K562 (cell line): ENCODE results near the gene RARRES2. TPM values are rescaled to one million over a fixed set of nuclear protein-coding genes. Genes with fewer than 3 reads are reported as not detected.

Source experiments
- BDP1 ChIP-seq: IDR thresholded peaks from 3 replicates; pipeline ENCODE4 v1.6.1; 2011; ENCODE audit not compliant: insufficient read length, insufficient read depth
- CEBPG ChIP-seq, 3 experiments: fragments of 200-800 bp in 1 of 3; sonication (Bioruptor generic) in 1 of 3; sonication (generic) in 1 of 3; formaldehyde crosslinking in 1 of 3; IDR thresholded peaks in 2 of 3; conservative IDR thresholded peaks in 1 of 3; 2 replicates each; pipeline versions ENCODE4 v1.6.1 to v1.8.0; 2016 to 2022; ENCODE audit warnings: missing compliant biosample characterization in 2 of 3, missing genetic modification characterization in 2 of 3, mild to moderate bottlenecking in 1 of 3, missing genetic modification reagents in 1 of 3
- EGR1 ChIP-seq: fragments of 450-650 bp; conservative IDR thresholded peaks from 2 replicates; pipeline ENCODE4 v1.6.1; 2017; ENCODE audit warnings: mild to moderate bottlenecking
- GABPB1 ChIP-seq: sonication (generic); formaldehyde crosslinking; IDR thresholded peaks from 2 replicates; pipeline ENCODE4 v1.8.0; 2022; ENCODE audit warnings: mild to moderate bottlenecking, missing genetic modification reagents
- HMG20B ChIP-seq: fragments of 250-450 bp; sonication (Bioruptor Pico); IDR thresholded peaks from 2 replicates; pipeline ENCODE4 v1.5.0; 2021; ENCODE audit warnings: mild to moderate bottlenecking
- HNRNPL ChIP-seq: fragments of 200-400 bp; formaldehyde crosslinking; IDR thresholded peaks from 2 replicates; pipeline ENCODE4 v1.6.1; 2017; ENCODE audit warnings: low read depth, mild to moderate bottlenecking, low read length
- HOXB6 ChIP-seq: fragments of 250-450 bp; sonication (Bioruptor Pico); IDR thresholded peaks from 2 replicates; pipeline ENCODE4 v1.5.1; 2022; ENCODE audit warnings: mild to moderate bottlenecking, borderline replicate concordance
- JUN ChIP-seq, 2 experiments: sonication (generic) in 1 of 2; formaldehyde crosslinking in 1 of 2; IDR thresholded peaks; 2 replicates each; pipeline versions ENCODE4 v1.6.1 to v1.8.0; 2012 to 2022; ENCODE audit warnings: borderline replicate concordance in 2 of 2, mild to moderate bottlenecking in 2 of 2, improper control_type of control experiment in 1 of 2, low read depth in 1 of 2, low read length in 1 of 2, missing genetic modification reagents in 1 of 2
- KAT7 ChIP-seq: sonication (generic); formaldehyde crosslinking; IDR thresholded peaks from 2 replicates; pipeline ENCODE4 v1.8.0; 2022; ENCODE audit warnings: missing genetic modification reagents, mild to moderate bottlenecking, borderline replicate concordance
- NBN ChIP-seq: fragments of 450-650 bp; IDR thresholded peaks from 2 replicates; pipeline ENCODE4 v1.6.1; 2016; ENCODE audit warnings: low read depth, mild to moderate bottlenecking
- RFX7 ChIP-seq: fragments of 250-450 bp; sonication (Bioruptor Pico); IDR thresholded peaks from 2 replicates; pipeline ENCODE4 v1.5.1; 2021; ENCODE audit warnings: mild to moderate bottlenecking
- SMARCA5 ChIP-seq: fragments of 450-650 bp; IDR thresholded peaks from 2 replicates; pipeline ENCODE4 v1.6.1; 2016
- TFAM ChIP-seq: fragments of 250-450 bp; sonication (Bioruptor Pico); conservative IDR thresholded peaks from 2 replicates; pipeline ENCODE4 v1.5.0; 2021; ENCODE audit warnings: mild to moderate bottlenecking, moderate library complexity
- TGIF2 ChIP-seq: sonication (generic); formaldehyde crosslinking; IDR thresholded peaks from 2 replicates; pipeline ENCODE4 v1.8.1; 2022; ENCODE audit warnings: mild to moderate bottlenecking, missing genetic modification reagents, moderate library complexity
- ZNF165 ChIP-seq: fragments of 250-450 bp; sonication (Bioruptor Pico); IDR thresholded peaks from 2 replicates; pipeline ENCODE4 v1.4.0; 2020; ENCODE audit warnings: borderline replicate concordance
- ZNF79 ChIP-seq: fragments of 250-450 bp; sonication (Bioruptor Pico); IDR thresholded peaks from 2 replicates; pipeline ENCODE4 v1.4.0; 2020; ENCODE audit warnings: low read depth, mild to moderate bottlenecking, moderate library complexity
- polyA plus RNA-seq, 8 experiments: library from polyadenylated mRNA; depleted of rRNA in 4 of 8; stranded (reverse) in 5 of 8; unstranded in 3 of 8; fragments of >200 nt; fragmentation: Nextera tagmentation in 2 of 8; fragmentation: Illumina TruSeq in 1 of 8; extraction: Ambion mirVana in 2 of 8; extraction: Trizol in 1 of 8; gene quantifications; 2 replicates each; pipeline versions ENCODE4 v1.2.1 to v1.2.3, GENCODE V29; 2011 to 2014; ENCODE audit warnings: inconsistent platforms in 1 of 8, missing spikeins in 1 of 8
- total RNA-seq, 7 experiments: library from RNA; depleted of rRNA in 6 of 7; stranded (reverse); fragments of >200 nt in 6 of 7; fragmentation: Illumina TruSeq in 2 of 7; extraction: Trizol in 2 of 7; gene quantifications; 2 replicates each; pipeline versions ENCODE4 v1.2.1 to v1.2.3, GENCODE V29; 2011 to 2021; ENCODE audit warnings: low replicate concordance in 1 of 7
- TF ChIP-seq, protein P1 (sequence below): fragments of 150-350 bp; IDR thresholded peaks from 2 replicates; pipeline ENCODE4 v1.6.1; 2014; ENCODE audit warnings: low read depth, mild to moderate bottlenecking, low read length, borderline replicate concordance
- TF ChIP-seq, protein P2 (sequence below): fragments of 250-450 bp; sonication (Bioruptor Pico); IDR thresholded peaks from 2 replicates; pipeline ENCODE4 v1.4.0; 2020

The RARRES2 gene
- total and polyA plus RNA-seq, 9 of the 15 experiments (the other 6 are each of a cell fraction or from before 2014, with no cell fraction given) = 0.11 to 1.7 (median 0.23) TPM; not detected in 6

DNA sequence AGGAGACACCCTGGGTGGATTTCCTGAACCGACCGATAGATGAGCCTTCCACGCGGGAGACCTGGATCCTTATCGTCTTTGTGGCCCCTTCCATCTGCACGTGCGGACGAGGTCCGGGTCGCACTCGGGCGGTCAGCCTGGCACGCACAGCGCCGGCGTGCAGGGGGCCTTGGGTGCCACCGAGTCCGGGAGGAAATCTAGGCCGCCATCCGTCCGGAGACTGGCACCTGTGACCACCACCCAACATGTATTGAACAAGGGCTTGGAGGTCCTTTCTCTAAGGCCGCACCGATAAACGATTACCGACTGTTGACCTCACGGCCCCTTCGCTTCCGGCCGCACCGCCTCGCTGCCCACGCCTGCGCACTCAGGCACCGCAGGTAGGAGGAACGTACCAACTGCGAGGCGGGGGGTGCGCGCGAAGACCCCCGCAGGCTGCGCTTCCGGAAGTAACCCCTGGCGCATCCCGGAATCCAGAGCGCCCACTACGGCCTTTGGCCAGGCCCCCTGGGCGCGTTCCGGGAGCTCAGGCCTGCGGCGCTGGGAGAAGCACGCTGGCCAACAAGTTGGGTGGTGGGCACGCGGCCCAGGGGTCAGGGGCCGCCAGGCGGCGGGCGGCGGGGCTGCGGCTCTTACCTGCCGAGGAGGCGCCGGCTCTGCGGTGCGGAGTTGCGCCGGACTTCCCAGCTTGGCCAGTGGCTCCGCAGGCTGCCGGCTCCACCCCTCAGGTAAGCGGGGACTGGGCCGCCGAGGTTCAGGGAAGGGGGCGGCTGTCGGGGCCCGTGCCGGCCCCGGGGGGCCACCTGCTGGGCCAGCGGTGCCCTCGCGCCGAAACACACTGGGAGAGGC is 18.4 kb downstream of the RARRES2 start, which contains the start of the genes ACTR3C and LRRC61 (continued):
- TF ChIP-seq HMG20B (peak; percentile 62; the same call in 1 of the 2 replicates), HNRNPL (peak; percentile 85; the same call in 1 of the 2 replicates), RFX7 (0 out of 2 replicates have a peak, but pooled peaks have one; percentile 63), ZNF79 (CRISPR knock-in tag) (no peak), HOXB6 (CRISPR knock-in tag) (no peak), KAT7 (CRISPR knock-in tag) (peak; percentile 99; the same call in 1 of the 2 replicates), JUN (IDR thresholded peaks at IDR 0.05; ENCODE audit: borderline replicate concordance, low read depth, low read length) (no peak; the same call in 1 of the 2 replicates), JUN (CRISPR knock-in tag; IDR thresholded peaks at IDR 0.05; ENCODE audit: borderline replicate concordance) (0 out of 2 replicates have a peak, but pooled peaks have one; percentile 89), EGR1 (peak; percentile 75), TFAM (CRISPR knock-in tag) (no peak), BDP1 (no peak), NBN (peak; percentile 93), TGIF2 (CRISPR knock-in tag) (0 out of 2 replicates have a peak, but pooled peaks have one; percentile 75), ZNF165 (CRISPR knock-in tag) (peak; percentile 92), SMARCA5 (peak; percentile 42), CEBPG (CRISPR knock-in tag; IDR thresholded peaks at IDR 0.05) (peak; percentile 68), CEBPG (tag; conservative IDR thresholded peaks at IDR 0.05 in 1 of 2, IDR thresholded peaks at IDR 0.05 in 1 of 2) (no peak), GABPB1 (CRISPR knock-in tag) (peak; percentile 90)
- TF ChIP-seq, protein P1, sequence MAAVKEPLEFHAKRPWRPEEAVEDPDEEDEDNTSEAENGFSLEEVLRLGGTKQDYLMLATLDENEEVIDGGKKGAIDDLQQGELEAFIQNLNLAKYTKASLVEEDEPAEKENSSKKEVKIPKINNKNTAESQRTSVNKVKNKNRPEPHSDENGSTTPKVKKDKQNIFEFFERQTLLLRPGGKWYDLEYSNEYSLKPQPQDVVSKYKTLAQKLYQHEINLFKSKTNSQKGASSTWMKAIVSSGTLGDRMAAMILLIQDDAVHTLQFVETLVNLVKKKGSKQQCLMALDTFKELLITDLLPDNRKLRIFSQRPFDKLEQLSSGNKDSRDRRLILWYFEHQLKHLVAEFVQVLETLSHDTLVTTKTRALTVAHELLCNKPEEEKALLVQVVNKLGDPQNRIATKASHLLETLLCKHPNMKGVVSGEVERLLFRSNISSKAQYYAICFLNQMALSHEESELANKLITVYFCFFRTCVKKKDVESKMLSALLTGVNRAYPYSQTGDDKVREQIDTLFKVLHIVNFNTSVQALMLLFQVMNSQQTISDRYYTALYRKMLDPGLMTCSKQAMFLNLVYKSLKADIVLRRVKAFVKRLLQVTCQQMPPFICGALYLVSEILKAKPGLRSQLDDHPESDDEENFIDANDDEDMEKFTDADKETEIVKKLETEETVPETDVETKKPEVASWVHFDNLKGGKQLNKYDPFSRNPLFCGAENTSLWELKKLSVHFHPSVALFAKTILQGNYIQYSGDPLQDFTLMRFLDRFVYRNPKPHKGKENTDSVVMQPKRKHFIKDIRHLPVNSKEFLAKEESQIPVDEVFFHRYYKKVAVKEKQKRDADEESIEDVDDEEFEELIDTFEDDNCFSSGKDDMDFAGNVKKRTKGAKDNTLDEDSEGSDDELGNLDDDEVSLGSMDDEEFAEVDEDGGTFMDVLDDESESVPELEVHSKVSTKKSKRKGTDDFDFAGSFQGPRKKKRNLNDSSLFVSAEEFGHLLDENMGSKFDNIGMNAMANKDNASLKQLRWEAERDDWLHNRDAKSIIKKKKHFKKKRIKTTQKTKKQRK = no peak
- TF ChIP-seq, protein P2, sequence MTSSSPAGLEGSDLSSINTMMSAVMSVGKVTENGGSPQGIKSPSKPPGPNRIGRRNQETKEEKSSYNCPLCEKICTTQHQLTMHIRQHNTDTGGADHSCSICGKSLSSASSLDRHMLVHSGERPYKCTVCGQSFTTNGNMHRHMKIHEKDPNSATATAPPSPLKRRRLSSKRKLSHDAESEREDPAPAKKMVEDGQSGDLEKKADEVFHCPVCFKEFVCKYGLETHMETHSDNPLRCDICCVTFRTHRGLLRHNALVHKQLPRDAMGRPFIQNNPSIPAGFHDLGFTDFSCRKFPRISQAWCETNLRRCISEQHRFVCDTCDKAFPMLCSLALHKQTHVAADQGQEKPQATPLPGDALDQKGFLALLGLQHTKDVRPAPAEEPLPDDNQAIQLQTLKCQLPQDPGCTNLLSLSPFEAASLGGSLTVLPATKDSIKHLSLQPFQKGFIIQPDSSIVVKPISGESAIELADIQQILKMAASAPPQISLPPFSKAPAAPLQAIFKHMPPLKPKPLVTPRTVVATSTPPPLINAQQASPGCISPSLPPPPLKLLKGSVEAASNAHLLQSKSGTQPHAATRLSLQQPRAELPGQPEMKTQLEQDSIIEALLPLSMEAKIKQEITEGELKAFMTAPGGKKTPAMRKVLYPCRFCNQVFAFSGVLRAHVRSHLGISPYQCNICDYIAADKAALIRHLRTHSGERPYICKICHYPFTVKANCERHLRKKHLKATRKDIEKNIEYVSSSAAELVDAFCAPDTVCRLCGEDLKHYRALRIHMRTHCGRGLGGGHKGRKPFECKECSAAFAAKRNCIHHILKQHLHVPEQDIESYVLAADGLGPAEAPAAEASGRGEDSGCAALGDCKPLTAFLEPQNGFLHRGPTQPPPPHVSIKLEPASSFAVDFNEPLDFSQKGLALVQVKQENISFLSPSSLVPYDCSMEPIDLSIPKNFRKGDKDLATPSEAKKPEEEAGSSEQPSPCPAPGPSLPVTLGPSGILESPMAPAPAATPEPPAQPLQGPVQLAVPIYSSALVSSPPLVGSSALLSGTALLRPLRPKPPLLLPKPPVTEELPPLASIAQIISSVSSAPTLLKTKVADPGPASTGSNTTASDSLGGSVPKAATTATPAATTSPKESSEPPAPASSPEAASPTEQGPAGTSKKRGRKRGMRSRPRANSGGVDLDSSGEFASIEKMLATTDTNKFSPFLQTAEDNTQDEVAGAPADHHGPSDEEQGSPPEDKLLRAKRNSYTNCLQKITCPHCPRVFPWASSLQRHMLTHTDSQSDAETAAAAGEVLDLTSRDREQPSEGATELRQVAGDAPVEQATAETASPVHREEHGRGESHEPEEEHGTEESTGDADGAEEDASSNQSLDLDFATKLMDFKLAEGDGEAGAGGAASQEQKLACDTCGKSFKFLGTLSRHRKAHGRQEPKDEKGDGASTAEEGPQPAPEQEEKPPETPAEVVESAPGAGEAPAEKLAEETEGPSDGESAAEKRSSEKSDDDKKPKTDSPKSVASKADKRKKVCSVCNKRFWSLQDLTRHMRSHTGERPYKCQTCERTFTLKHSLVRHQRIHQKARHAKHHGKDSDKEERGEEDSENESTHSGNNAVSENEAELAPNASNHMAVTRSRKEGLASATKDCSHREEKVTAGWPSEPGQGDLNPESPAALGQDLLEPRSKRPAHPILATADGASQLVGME (CRISPR knock-in tag) = peak; percentile 96
